Stimulated activated naive CD8-positive, alpha-beta T cell treated with anti-CD3 and anti-CD28 coated beads, Interleukin-15, amount 100 ng/mL, for 72 hours (primary cell): ENCODE measurements around the gene SLC9C2.
"Not testable (repeated sequence)": the region's sequence is repeated elsewhere in the genome, so short reads cannot be mapped to it uniquely, and the experiment has no call there.

ENCODE experiments used
- ATAC-seq: fragments of 150-1000 bp; cut with Tn5 transposase; 2 replicates; pipeline ENCODE4 v1.10.0; 2021; ENCODE audit warnings: mild to moderate bottlenecking, moderate library complexity
- DNase-seq, 2 donors: peaks; one replicate each; pipeline ENCODE4 v3.0.0; 2021 to 2022
- H3K27ac Mint-ChIP-seq, 2 donors: one replicate each; pipeline ENCODE4 v1.8.0; 2022; ENCODE audit warnings: mild to moderate bottlenecking in 2 of 2, mixed read lengths in 2 of 2, moderate library complexity in 2 of 2
- H3K27me3 Mint-ChIP-seq: one replicate; pipeline ENCODE4 v1.8.0; 2022; ENCODE audit warnings: mixed read lengths
- H3K4me1 Mint-ChIP-seq: one replicate; pipeline ENCODE4 v1.8.0; 2022; ENCODE audit warnings: mild to moderate bottlenecking, mixed read lengths
- H3K4me3 Mint-ChIP-seq, 2 donors: one replicate each; pipeline ENCODE4 v1.8.0; 2022; ENCODE audit warnings: mild to moderate bottlenecking in 2 of 2, mixed read lengths in 2 of 2, moderate library complexity in 1 of 2
- H3K9me3 Mint-ChIP-seq, 2 donors: one replicate each; pipeline ENCODE4 v1.8.0; 2022; ENCODE audit warnings: mixed read lengths in 2 of 2

SLC9C2 gene

DNA sequence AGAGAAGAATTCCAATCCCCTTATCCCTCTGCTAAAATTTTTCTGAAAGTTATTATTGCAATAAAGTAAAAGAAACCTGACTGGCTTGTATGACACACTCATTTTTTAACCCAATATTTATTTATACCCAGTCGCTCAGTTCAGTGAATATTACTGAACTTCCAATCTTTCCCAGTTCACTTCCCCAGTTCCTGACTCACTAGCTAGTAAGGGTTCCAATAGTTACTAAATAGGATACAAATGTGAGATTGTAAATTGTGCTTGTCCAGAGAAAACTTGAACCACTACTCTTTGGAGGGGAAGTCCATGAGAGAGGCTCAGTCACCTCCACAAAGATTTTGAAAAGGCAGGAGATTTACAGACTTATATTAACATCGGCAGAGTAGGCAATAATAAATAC is 94.3 kb downstream of the SLC9C2 start:
- DNase-seq: no peak

DNA sequence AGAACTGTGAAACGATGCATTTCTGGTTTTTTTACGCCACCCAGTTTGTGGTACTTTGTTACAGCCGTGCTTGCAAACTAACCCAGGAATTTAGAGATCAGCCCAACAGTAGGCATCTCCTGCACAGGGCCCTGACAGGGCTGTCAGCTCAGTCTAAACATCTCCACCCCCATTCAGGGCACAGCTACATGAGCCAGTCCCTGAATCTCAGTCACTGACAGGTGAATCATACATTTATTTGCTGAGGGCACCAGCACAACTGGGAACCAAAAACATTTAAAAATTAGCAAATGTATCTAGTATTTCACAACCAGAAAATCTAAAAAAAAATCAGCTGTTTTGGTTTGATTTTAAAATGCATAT is 95.0 kb downstream of the SLC9C2 start:
- DNase-seq: no peak

More for the DNA sequence above, 94.3 kb downstream of the SLC9C2 start:
- no peak overlapping the region for H3K4me3 Mint-ChIP-seq
- H3K27ac Mint-ChIP-seq: no peak overlapping the region
- no peaks in the 10 kb centered on the region for H3K4me1 Mint-ChIP-seq
- ATAC-seq: no peak
- H3K27me3 Mint-ChIP-seq: no peaks in the 10 kb centered on the region
- H3K9me3 Mint-ChIP-seq: peaks cover 2 to 8% of the 10 kb centered on the region in 2 donors

DNA sequence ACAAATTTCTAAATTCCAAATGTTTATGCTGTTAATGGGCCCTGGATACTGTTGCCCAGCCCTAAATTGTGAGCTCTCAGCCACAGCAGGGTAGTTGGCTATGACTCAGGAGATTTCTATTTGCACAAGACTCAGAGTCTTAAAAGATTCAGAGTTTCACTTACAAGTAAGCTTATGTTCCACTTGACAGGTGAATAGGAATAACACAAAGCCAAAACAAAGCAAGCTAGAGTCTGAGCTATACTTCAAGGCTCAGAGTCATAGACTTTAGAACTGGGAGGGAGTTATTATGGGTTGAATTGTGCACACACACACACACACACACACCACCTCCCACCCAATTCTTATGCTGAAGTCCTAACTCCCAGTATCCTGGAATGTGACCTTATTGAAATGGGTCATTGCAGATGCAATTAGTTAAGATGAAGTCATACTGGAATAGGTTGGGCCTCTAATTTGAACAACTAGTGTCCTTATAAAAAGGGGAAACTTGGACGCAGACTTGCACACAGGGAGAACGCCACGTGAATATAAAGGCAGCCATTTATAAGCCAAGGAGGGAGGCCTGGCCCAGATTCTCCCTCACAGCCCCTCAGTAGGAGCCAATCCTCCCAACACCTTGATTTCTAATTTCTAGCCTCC is 95.5 kb downstream of the SLC9C2 start:
- H3K9me3 Mint-ChIP-seq: no peaks in the 10 kb centered on the region
- H3K27me3 Mint-ChIP-seq: no peaks in the 10 kb centered on the region
- ATAC-seq (no peak), DNase-seq (no peak)
- H3K27ac Mint-ChIP-seq: no peak overlapping the region
- H3K4me3 Mint-ChIP-seq: no peak overlapping the region
- no peaks in the 10 kb centered on the region for H3K4me1 Mint-ChIP-seq

More for the DNA sequence above, 95.0 kb downstream of the SLC9C2 start:
- no peak for ATAC-seq
- Mint-ChIP-seq H3K9me3 (peaks cover 0 to 1% of the 10 kb centered on the region in 2 donors), H3K27me3 (no peaks in the 10 kb centered on the region), H3K4me1 (no peaks in the 10 kb centered on the region), H3K4me3 (no peak overlapping the region), H3K27ac (no peak overlapping the region)

DNA sequence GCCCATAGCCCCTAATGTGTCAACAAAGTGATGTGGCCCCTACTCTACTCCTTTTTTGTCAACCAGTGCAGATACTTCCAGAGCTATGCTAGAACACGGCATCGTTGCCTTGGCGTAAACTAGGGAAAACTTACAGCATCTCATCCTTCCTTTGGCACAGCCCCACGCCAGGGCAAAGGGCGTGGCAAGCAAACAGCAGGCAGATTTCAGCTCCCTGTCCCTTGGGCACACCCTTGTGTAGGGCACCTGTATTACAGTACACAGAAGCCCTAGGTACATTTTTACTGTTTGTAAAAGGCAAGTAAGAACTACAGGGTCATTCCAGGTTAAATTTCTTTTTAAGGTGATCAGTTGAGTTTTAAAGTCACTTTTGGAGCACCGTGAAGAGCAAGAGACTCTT is 96.4 kb downstream of the SLC9C2 start:
- no peak for DNase-seq
- Mint-ChIP-seq H3K4me1 (no peaks in the 10 kb centered on the region), H3K27me3 (no peaks in the 10 kb centered on the region), H3K9me3 (no peaks in the 10 kb centered on the region), H3K4me3 (no peak overlapping the region), H3K27ac (peak overlapping the region in 1 of 2 donors; percentile 78)
- peak; percentile 60 for ATAC-seq

DNA sequence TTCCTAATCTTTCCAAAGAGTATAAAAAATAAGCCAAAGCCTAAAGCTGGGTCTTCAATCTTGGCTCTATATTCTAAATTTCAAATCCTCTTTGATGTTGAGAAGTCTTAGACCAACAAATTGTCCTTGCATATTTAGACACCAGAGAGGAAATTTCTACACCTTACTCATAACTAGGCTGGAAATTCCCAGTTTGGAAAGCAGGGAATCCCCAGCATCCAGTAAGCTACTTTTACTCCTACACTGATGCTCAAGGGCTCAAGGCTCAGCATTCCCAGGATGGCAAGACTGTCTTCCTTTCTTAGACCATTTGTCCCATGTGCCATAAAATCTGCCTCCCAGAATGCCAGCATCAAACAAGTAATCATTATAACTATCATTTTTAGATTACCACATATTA is 97.5 kb downstream of the SLC9C2 start:
- ATAC-seq (no peak), DNase-seq (no peak)
- Mint-ChIP-seq H3K9me3 (no peaks in the 10 kb centered on the region), H3K4me3 (no peak overlapping the region), H3K27me3 (no peaks in the 10 kb centered on the region), H3K27ac (no peak overlapping the region), H3K4me1 (no peaks in the 10 kb centered on the region)

DNA sequence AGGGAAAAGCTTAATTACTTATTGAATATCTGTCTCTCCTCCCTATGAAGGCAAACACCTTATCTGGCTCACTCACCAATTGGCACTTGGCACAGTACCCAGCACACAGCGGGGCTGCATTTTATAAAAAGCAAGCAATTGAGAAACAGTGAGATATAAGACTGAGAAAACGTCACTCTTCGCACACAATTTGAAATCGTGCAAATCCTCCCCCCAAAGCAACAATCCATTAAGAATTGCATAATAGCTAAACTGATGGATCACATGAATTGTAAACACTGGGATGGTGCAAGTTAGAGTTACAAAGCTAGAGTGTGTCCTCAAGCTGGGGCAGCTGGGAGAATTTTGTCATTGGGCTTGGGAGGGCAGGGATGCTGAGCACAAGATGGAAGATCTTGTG is 98.6 kb downstream of the SLC9C2 start:
- no peak for ATAC-seq
- no peak overlapping the region for H3K4me3 Mint-ChIP-seq
- H3K9me3 Mint-ChIP-seq: no peaks in the 10 kb centered on the region
- no peak overlapping the region for H3K27ac Mint-ChIP-seq
- H3K4me1 Mint-ChIP-seq: no peaks in the 10 kb centered on the region
- no peaks in the 10 kb centered on the region for H3K27me3 Mint-ChIP-seq
- DNase-seq: no peak

DNA sequence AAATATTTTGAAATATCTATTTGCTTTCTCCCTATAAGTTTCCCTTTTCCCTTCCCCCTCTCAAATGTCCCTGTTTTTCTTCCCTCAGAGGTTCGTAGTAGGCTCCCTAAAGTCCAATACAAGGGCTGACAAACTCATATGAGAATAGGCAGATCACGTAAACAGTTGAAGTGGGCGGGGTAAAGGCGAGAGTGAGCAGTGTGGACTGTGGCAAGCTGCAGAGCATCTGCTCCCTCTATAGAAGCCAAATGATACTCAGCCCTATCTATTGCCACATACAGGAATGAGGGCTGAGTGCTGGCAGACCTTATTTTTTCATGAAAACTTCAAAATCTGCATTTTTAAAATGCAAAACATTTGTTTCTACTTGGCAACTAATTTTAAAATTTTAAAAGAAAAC is 99.5 kb downstream of the SLC9C2 start:
- H3K27ac Mint-ChIP-seq: no peak overlapping the region
- ATAC-seq: no peak
- no peaks in the 10 kb centered on the region for H3K27me3 Mint-ChIP-seq
- H3K9me3 Mint-ChIP-seq: no peaks in the 10 kb centered on the region
- H3K4me1 Mint-ChIP-seq: no peaks in the 10 kb centered on the region
- DNase-seq: no peak
- no peak overlapping the region for H3K4me3 Mint-ChIP-seq

DNA sequence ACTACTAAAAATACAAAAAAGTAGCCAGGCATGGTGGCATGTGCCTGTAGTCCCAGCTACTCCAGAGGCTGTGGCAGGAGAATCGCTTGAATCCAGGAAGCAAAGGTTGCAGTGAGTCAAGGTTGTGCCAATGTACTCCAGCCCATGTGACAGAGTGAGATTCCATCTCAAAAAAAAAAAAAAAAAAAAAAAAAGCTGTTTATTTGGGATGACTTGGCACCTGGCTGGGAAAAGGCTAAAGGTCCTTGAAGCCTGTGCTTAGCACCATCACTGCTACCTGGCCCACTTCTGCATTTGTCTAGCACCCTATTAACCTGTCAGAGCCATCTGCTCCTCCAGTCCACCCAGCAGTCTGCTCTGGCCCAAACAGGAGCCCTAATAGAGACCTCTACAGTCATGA is 100.8 kb downstream of the SLC9C2 start:
- DNase-seq: no peak
- Mint-ChIP-seq H3K4me1 (no peaks in the 10 kb centered on the region), H3K4me3 (no peak overlapping the region), H3K27ac (no peak overlapping the region), H3K9me3 (peaks cover 2 to 3% of the 10 kb centered on the region in 2 donors), H3K27me3 (no peaks in the 10 kb centered on the region)
- no peak for ATAC-seq

DNA sequence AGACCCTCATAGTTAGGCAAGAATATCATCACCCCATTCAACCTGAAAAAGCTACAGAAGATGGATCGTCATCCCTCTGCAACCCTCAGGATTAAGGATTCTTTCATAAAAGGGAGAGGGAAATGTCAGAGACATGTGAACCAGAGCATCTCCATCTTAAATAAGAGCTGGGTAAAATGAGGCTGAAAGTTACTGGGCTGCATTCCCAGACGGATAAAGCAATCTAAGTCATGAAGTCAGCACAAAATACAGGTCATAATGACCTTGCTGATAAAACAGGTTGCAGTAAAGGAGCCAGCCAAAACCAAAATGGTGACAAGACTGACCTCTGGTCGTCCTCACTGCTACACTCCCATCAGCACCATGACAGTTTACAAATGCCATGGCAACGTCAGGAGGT is 103.1 kb downstream of the SLC9C2 start:
- Mint-ChIP-seq H3K27me3 (no peaks in the 10 kb centered on the region), H3K9me3 (peaks cover 9% of the 10 kb centered on the region in 2 donors), H3K27ac (no peak overlapping the region), H3K4me1 (no peaks in the 10 kb centered on the region), H3K4me3 (no peak overlapping the region)
- no peak for DNase-seq
- ATAC-seq: no peak

DNA sequence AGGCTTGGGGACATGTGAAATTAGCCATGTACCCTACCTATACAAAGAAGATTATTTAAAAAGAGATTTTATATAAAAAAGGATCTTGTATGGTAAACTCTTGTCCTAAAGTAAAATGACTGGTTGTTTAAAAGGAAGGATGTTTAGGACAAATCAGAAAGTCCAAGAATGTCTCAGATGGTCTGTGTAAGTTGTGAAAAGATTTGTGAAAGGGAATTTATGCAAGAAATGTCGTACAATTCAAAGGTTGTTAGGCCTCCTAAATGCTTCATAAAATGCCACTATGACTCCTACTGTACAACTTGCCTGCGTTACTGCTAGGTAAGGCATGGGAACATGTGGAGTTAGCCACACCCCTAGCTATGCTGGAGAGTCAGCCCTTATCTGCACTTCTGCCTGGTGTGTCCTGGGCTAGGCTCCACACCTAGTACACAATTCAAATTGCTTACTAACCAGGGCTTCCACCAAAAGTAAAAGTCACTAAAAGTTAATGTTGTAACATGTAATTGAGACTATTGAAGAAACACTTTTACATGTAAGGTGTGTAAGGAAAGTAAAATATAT is 106.0 kb downstream of the SLC9C2 start:
- H3K4me3 Mint-ChIP-seq: no peak overlapping the region
- no peaks in the 10 kb centered on the region for H3K27me3 Mint-ChIP-seq
- H3K4me1 Mint-ChIP-seq: no peaks in the 10 kb centered on the region
- H3K9me3 Mint-ChIP-seq: peaks cover 9 to 20% of the 10 kb centered on the region in 2 donors
- DNase-seq: no peak
- no peak for ATAC-seq
- no peak overlapping the region for H3K27ac Mint-ChIP-seq

DNA sequence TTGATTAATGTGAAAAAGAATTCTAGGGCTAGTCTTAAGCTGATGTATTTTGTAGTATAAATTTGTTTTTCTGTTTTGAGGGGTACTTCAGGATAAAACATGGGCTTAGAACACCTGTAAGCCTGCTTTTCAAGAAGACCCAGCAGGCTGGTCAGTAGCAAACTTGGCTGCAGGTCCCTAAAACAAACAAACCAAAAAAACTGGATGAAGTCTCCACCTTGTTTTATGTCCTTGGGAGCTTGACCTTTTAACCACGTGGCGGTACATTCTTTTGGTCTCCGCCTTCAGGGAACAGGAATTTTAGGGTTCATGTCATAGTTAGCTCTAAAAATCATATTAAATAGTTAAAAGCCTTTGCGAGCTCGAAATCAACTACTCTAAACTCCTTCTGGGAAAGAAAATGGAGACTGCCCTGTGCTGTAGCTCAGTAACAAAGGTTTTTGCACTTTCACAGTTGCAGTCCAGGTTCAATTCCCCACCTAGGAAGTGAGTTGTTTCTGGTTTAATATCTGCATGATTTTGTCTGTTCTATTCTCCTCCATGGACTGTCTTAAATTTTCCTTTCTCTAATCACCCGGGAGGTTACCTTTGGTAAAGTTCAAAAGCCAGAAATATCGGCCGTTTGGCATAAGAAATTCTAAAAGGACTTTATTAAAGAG is 107.1 kb downstream of the SLC9C2 start:
- H3K9me3 Mint-ChIP-seq: peaks cover 9 to 20% of the 10 kb centered on the region in 2 donors
- no peak for ATAC-seq
- H3K4me3 Mint-ChIP-seq: no peak overlapping the region
- DNase-seq: no peak
- H3K27me3 Mint-ChIP-seq: no peaks in the 10 kb centered on the region
- H3K27ac Mint-ChIP-seq: no peak overlapping the region
- H3K4me1 Mint-ChIP-seq: no peaks in the 10 kb centered on the region

DNA sequence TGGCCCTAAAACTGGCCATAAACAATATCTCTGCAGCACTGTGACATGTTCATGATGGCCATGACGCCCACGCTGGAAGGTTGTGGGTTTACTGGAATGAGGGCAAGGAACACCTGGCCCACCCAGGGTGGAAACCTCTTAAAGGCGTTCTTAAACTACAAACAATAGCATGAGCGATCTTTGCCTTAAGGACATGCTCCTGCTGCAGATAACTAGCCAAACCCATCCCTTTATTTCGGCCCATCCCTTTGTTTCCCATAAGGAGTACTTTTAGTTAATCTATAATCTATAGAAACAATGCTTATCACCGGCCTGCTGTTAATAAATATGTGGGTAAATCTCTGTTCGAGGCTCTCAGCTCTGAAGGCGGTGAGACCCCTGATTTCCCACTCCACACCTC is 109.7 kb downstream of the SLC9C2 start:
- not testable (repeated sequence) for ATAC-seq, H3K27ac Mint-ChIP-seq, H3K27me3 Mint-ChIP-seq, H3K4me1 Mint-ChIP-seq, DNase-seq, H3K4me3 Mint-ChIP-seq
- H3K9me3 Mint-ChIP-seq: peaks cover 9 to 20% of the 10 kb centered on the region in 2 donors

DNA sequence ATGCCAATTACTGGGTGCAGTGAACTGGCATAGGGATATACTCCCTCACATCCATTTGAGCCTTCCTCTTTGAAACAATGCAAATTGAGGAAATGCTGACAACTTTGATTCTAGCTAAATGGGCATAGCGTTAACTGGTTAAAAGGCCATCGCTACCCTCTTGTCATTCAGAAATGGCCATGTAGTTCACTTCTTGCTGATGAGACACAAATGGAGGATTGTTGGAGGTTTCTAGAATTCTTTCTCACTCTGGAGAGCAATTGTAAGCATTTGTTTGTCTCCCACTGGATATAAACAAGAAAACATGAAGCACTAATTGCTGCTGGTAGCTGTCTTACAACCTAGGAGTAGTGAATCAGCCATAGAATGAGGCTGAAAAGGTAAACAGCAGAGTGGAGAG is 111.4 kb downstream of the SLC9C2 start:
- H3K4me3 Mint-ChIP-seq: no peak overlapping the region
- ATAC-seq (no peak), DNase-seq (no peak)
- no peak overlapping the region for H3K27ac Mint-ChIP-seq
- peaks cover under 1 to 13% of the 10 kb centered on the region in 2 donors for H3K9me3 Mint-ChIP-seq
- H3K27me3 Mint-ChIP-seq: no peaks in the 10 kb centered on the region
- H3K4me1 Mint-ChIP-seq: no peaks in the 10 kb centered on the region

DNA sequence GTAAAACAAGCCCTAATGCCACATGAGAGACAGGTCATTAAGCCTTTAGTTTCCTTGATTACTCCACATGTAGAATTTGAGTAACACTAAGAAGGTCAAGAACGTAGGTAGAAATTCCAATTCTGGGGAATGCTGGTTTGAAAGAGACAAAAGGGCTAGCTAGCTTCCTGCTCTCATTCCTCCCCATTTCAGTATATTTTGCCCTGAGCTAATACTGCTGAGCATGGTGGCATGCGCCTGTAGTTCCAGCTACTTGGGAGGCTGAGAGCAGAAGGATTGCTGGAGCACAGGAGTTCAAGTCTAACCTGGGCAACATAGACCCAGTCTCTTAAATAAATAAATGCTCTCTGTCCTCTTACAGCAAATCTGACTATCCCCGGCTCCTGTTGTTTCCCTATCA is 112.9 kb downstream of the SLC9C2 start:
- Mint-ChIP-seq H3K4me3 (no peak overlapping the region), H3K4me1 (no peaks in the 10 kb centered on the region), H3K27me3 (no peaks in the 10 kb centered on the region), H3K9me3 (peaks cover 0 to 12% of the 10 kb centered on the region in 2 donors), H3K27ac (no peak overlapping the region)
- ATAC-seq: no peak
- no peak for DNase-seq

DNA sequence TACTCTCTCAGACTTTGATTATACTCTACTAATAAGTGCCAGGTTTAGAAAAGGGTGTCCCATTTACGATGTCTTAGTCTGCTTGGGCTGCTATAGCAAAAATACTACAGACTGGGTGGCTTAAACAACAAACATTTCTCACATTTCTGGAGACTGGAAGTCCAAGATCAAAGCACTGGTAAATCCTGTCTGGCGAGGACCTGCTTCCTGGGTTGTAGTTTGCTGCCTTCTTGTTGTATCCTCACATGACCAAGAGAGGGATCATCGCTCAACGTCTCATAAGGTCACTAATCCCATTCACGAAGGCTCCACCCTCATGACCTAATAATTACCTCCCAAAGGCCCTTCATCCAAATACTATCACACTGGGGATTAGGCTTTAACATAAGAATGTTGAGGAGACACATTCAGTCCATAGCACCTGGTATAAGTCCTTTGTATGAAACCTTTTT is 113.7 kb downstream of the SLC9C2 start:
- Mint-ChIP-seq H3K4me1 (no peaks in the 10 kb centered on the region), H3K4me3 (no peak overlapping the region), H3K27me3 (no peaks in the 10 kb centered on the region), H3K9me3 (peaks cover 0 to 12% of the 10 kb centered on the region in 2 donors), H3K27ac (peak overlapping the region in 1 of 2 donors; percentile 26)
- ATAC-seq: no peak
- DNase-seq: no peak

DNA sequence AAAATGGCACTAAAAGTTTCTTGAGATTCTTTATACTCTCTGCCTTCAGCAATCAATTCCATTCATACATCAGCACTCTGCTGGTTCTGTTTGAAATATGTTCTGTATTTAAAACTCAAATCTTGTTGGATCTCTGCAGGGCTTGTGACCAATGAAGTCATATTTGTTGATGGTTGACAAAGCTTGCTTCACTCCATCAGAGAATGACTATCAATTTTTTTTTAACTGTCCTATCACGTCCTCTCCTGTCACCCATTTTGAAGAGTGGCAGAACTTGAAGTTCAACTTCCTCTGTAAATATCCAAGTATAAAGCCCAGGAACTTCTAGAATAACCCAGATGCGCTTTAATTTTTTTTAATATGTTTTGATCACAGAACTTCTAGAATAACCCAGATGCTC is 114.9 kb downstream of the SLC9C2 start:
- Mint-ChIP-seq H3K27ac (no peak overlapping the region), H3K4me1 (no peaks in the 10 kb centered on the region), H3K27me3 (no peaks in the 10 kb centered on the region), H3K4me3 (no peak overlapping the region), H3K9me3 (peaks cover 0 to 2% of the 10 kb centered on the region in 2 donors)
- ATAC-seq: no peak
- no peak for DNase-seq
